ENCODE data around the gene B3GLCT.

The B3GLCT gene

GRCh38 chr13:31322026-31322425 is 122.3 kb downstream of the B3GLCT start:
- DNase-seq (ENCODE audit: low read depth): no peak
- H3K4me3 ChIP-seq (ENCODE audit: low read depth, low read length): no peak overlapping the region
- TF ChIP-seq, protein P1, sequence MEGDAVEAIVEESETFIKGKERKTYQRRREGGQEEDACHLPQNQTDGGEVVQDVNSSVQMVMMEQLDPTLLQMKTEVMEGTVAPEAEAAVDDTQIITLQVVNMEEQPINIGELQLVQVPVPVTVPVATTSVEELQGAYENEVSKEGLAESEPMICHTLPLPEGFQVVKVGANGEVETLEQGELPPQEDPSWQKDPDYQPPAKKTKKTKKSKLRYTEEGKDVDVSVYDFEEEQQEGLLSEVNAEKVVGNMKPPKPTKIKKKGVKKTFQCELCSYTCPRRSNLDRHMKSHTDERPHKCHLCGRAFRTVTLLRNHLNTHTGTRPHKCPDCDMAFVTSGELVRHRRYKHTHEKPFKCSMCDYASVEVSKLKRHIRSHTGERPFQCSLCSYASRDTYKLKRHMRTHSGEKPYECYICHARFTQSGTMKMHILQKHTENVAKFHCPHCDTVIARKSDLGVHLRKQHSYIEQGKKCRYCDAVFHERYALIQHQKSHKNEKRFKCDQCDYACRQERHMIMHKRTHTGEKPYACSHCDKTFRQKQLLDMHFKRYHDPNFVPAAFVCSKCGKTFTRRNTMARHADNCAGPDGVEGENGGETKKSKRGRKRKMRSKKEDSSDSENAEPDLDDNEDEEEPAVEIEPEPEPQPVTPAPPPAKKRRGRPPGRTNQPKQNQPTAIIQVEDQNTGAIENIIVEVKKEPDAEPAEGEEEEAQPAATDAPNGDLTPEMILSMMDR (IDR thresholded peaks at IDR 0.05; ENCODE audit: low read depth, low read length, missing control alignments): no peak

- DNase-seq (ENCODE audit: low read depth): no peak
- TF ChIP-seq, protein P1 (IDR thresholded peaks at IDR 0.05; ENCODE audit: low read depth, low read length, missing control alignments): no peak
- H3K4me3 ChIP-seq (ENCODE audit: low read depth, low read length): no peak overlapping the region
Measured at GRCh38 chr13:31322702-31323405, 123.1 kb downstream of the B3GLCT start.

- DNase-seq (ENCODE audit: low read depth): no peak
- TF ChIP-seq, protein P1 (IDR thresholded peaks at IDR 0.05; ENCODE audit: low read depth, low read length, missing control alignments): no peak
- no peak overlapping the region for H3K4me3 ChIP-seq (ENCODE audit: low read depth, low read length)
Measured at GRCh38 chr13:31327182-31327860, 127.5 kb downstream of the B3GLCT start.

GRCh38 chr13:31328549-31329235 is 128.9 kb downstream of the B3GLCT start:
- TF ChIP-seq, protein P1 (IDR thresholded peaks at IDR 0.05; ENCODE audit: low read depth, low read length, missing control alignments): no peak
- DNase-seq (ENCODE audit: low read depth): no peak

DNA sequence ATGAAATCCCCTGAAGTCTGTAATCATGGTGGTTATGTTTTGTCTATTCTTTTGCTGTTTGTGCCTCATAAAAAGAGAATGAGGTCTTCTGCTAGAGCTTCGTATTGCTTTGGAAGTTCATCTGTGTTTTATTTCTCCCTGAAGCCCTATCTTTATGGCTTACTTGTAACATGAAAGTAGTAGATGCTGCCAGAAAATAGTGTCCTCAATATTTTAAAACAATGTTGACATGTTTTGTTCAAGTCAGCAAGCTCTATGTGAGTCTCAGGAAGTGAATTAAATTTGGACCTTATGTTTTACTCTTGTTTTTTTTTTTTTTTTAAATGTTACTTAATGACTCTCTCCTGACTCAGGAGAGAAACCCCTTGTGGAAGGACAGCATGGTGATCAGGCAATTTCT is 130.5 kb downstream of the B3GLCT start:
- no peak overlapping the region for H3K4me3 ChIP-seq (ENCODE audit: low read depth, low read length)
- no peak for DNase-seq (ENCODE audit: low read depth)
- TF ChIP-seq, protein P1 (IDR thresholded peaks at IDR 0.05; ENCODE audit: low read depth, low read length, missing control alignments): no peak

More at GRCh38 chr13:31328549-31329235, 128.9 kb downstream of the B3GLCT start:
- H3K4me3 ChIP-seq (ENCODE audit: low read depth, low read length): no peak overlapping the region

DNA sequence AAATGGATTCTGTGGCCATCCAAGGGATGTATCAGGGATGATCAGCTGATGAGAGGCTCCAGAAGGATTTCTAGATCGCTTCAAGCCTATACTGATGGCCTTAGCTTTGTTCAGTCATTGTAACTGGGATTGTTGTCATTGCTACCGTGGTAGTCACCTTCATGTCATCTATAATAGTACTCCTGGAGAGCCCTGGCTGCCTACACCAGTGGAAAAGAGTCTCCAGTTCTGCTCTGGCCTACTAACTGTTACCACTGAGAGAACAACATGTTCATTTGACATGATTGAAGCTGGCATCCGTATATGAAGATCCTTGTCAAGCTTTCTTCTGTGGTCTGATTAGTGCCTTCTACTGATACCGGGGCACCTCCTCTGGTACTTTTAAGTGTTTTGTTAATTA is 131.3 kb downstream of the B3GLCT start:
- no peak for DNase-seq (ENCODE audit: low read depth)
- H3K4me3 ChIP-seq (ENCODE audit: low read depth, low read length): no peak overlapping the region
- TF ChIP-seq, protein P1 (IDR thresholded peaks at IDR 0.05; ENCODE audit: low read depth, low read length, missing control alignments): no peak
